Tibial nerve (tissue), 4 donors: ENCODE measurements around the gene SLC38A10. TPM values are rescaled to one million over a fixed set of nuclear protein-coding genes. Genes with fewer than 3 reads are reported as not detected.
A peak's percentile ranks its signal among the peaks of the same experiment; 100 is the strongest.

Experiments
- DNase-seq, 2 donors: peaks; one replicate each; pipeline ENCODE4 v3.0.0-alpha.2; 2019; ENCODE audit warnings: low spot score in 2 of 2
- H3K27ac ChIP-seq, 4 donors: fragments of 200-600 bp; sonication (generic) in 3 of 4; one replicate each; pipeline ENCODE4 v1.5.1; 2017 to 2019; ENCODE audit warnings: mild to moderate bottlenecking in 1 of 4
- H3K27me3 ChIP-seq, 2 donors: fragments of 200-600 bp; sonication (generic) in 1 of 2; one replicate each; pipeline versions ENCODE4 v1.5.1 to v1.6.0; 2017 to 2019
- H3K36me3 ChIP-seq, 3 donors: fragments of 200-600 bp; sonication (generic); one replicate each; pipeline ENCODE4 v1.5.1; 2018 to 2019
- H3K4me1 ChIP-seq, 4 donors: fragments of 200-600 bp; sonication (generic) in 3 of 4; one replicate each; pipeline ENCODE4 v1.5.1; 2017 to 2019
- H3K4me3 ChIP-seq, 4 donors: fragments of 200-600 bp; sonication (generic) in 3 of 4; one replicate each; pipeline ENCODE4 v1.5.1; 2017 to 2019; ENCODE audit warnings: mild to moderate bottlenecking in 1 of 4, moderate library complexity in 1 of 4
- H3K9me3 ChIP-seq, 4 donors: fragments of 200-600 bp; sonication (generic) in 3 of 4; one replicate each; pipeline ENCODE4 v1.5.1; 2017 to 2019
- CTCF ChIP-seq, 5 experiments: fragments of 200-600 bp in 3 of 5; fragments of 450-650 bp in 2 of 5; sonication (generic) in 3 of 5; IDR thresholded peaks; one replicate each; pipeline ENCODE4 v1.5.1; 2016 to 2019; ENCODE audit warnings: antibody characterized with exemption in 5 of 5, mild to moderate bottlenecking in 3 of 5, moderate library complexity in 2 of 5
- EP300 ChIP-seq, 2 donors: sonication (generic); formaldehyde crosslinking; IDR thresholded peaks; one replicate each; pipeline ENCODE4 v1.6.1; 2017; ENCODE audit warnings: antibody characterized with exemption in 2 of 2, mild to moderate bottlenecking in 1 of 2
- POLR2A ChIP-seq, 2 donors: fragments of 450-650 bp; IDR thresholded peaks; one replicate each; pipeline ENCODE4 v1.6.1; 2017; ENCODE audit warnings: antibody characterized with exemption in 2 of 2, mild to moderate bottlenecking in 2 of 2, moderate library complexity in 2 of 2
- WGBS, 2 donors: methylation state at CpG; one replicate each; pipeline ENCODE4 v1.1.5; 2018; 5-methylcytosine and 5-hydroxymethylcytosine counted together
- total RNA-seq, 4 donors: library from RNA; depleted of rRNA; stranded (reverse); fragments of >200 nt; gene quantifications; one replicate each; pipeline ENCODE4 v1.1.0, GENCODE V29; 2016

The SLC38A10 gene
- total RNA-seq, 4 donors from 2014 or later, result 80.0 to 149 (median 123) TPM

GRCh38 chr17:81333616-81334368 is 38.7 kb upstream of the SLC38A10 start:
- 79 to 81% methylated on average over 16 to 23 of the region's 24 CpGs for WGBS, 2 donors
- Histone ChIP-seq H3K4me3 (no peak overlapping the region), H3K36me3 (no peaks in the 10 kb centered on the region), H3K9me3 (no peaks in the 10 kb centered on the region), H3K4me1 (peaks cover 4 to 85% (median 53%) of the 10 kb centered on the region in 4 donors), H3K27ac (peak overlapping the region in 3 of 4 donors; percentile 23 to 36 (median 34)), H3K27me3 (no peaks in the 10 kb centered on the region)
- no peak for TF ChIP-seq EP300 (IDR thresholded peaks at IDR 0.05)
- no peak for TF ChIP-seq POLR2A (IDR thresholded peaks at IDR 0.05)
- TF ChIP-seq CTCF (IDR thresholded peaks at IDR 0.05), result no peak
- DNase-seq, result no peak

GRCh38 chr17:81332914-81333528 is 37.9 kb upstream of the SLC38A10 start:
- Histone ChIP-seq H3K9me3 (no peaks in the 10 kb centered on the region), H3K27ac (no peak overlapping the region), H3K36me3 (no peaks in the 10 kb centered on the region), H3K27me3 (no peaks in the 10 kb centered on the region), H3K4me1 (peaks cover 4 to 85% (median 53%) of the 10 kb centered on the region in 4 donors), H3K4me3 (no peak overlapping the region)
- TF ChIP-seq CTCF (IDR thresholded peaks at IDR 0.05), result no peak
- TF ChIP-seq EP300 (IDR thresholded peaks at IDR 0.05), result no peak
- no peak for TF ChIP-seq POLR2A (IDR thresholded peaks at IDR 0.05)
- DNase-seq, result no peak
- WGBS, 2 donors, result 49 to 51% methylated on average over 18 to 23 of the region's 23 CpGs

DNA sequence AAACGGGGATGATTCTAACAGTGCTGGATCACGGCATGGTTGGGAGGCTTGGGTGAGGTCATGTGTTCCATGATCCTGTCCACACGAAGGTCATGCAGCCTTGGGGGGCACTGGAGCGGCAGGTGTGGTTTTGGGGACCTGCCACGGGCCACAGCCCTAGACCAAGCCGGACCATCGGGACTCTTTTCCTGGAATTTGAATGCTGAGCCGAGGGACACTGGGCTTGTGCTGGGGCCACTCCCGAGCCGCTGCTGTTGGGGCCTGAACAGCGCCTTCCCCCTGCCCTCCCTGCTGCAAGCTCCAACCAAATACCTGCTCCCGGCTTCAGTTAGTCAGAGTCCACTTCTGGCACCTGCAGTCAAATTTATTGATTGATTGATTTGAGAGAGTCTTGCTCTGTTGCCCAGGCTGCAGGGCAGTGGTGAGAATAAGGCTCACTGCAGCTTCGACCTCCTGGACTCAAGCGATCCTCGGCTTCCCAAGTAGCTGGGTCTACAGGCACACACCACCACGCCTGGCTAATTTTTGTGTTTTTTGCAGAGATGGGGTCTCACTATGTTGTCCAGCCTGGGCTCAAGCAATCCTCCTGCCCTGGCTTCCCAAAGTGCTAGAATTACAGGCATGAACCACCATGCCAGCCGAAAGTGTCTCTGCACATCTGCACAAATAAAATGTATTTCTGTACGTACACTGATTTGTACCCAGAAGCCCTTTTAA is 37.2 kb upstream of the SLC38A10 start:
- H3K27me3 ChIP-seq, result no peaks in the 10 kb centered on the region
- no peak for DNase-seq
- no peaks in the 10 kb centered on the region for H3K36me3 ChIP-seq
- no peak overlapping the region for H3K27ac ChIP-seq
- peaks cover 4 to 85% (median 51%) of the 10 kb centered on the region in 4 donors for H3K4me1 ChIP-seq
- no peaks in the 10 kb centered on the region for H3K9me3 ChIP-seq
- 91% methylated on average over 15 to 16 of the region's 18 CpGs for WGBS, 2 donors
- TF ChIP-seq EP300 (IDR thresholded peaks at IDR 0.05), result no peak
- TF ChIP-seq POLR2A (IDR thresholded peaks at IDR 0.05), result no peak
- no peak for TF ChIP-seq CTCF (IDR thresholded peaks at IDR 0.05)
- no peak overlapping the region for H3K4me3 ChIP-seq

DNA sequence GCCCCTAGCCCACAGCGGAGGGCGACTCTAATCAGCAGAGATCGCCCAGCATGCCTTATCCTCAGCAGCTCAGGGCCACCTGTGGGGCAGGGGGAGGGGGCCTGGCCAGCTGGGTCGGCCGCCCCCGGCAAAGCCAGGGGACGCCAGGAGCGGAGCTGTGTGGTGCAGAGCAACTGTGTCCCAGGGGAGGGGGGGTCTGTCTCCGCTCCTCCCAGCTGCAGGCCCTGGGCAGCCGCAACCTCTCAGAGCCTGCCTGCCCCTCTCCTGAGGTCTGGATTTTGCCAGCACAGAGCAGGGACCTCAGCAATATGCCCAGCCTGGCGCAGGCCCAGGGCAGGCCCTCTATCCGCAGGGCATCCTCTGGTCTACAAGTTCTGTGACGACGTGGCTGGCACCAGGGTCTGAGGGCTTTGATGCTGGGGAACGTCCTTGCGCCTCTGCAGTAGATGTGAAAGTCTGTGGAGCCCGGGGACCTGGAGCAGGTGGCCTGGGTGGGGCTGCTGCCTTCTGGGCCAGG is 36.5 kb upstream of the SLC38A10 start:
- Histone ChIP-seq H3K9me3 (no peaks in the 10 kb centered on the region), H3K36me3 (no peaks in the 10 kb centered on the region), H3K27ac (no peak overlapping the region), H3K4me1 (peaks cover 4 to 85% (median 46%) of the 10 kb centered on the region in 4 donors), H3K4me3 (no peak overlapping the region), H3K27me3 (no peaks in the 10 kb centered on the region)
- no peak for DNase-seq
- TF ChIP-seq POLR2A (IDR thresholded peaks at IDR 0.05) (no peak), CTCF (IDR thresholded peaks at IDR 0.05) (no peak), EP300 (IDR thresholded peaks at IDR 0.05) (no peak)
- 74 to 88% methylated on average over 8 to 17 of the region's 17 CpGs for WGBS, 2 donors
